ENCODE results near the gene F2R. TPM values are rescaled to one million over a fixed set of nuclear protein-coding genes. Genes with fewer than 3 reads are reported as not detected.
"Not testable (repeated sequence)": the region's sequence is repeated elsewhere in the genome, so short reads cannot be mapped to it uniquely, and the experiment has no call there.

F2R gene
- total and polyA plus RNA-seq, 2 donors: 3.7 to 6.7 TPM

GRCh38 chr5:76677849-76678472, 38.0 kb upstream of the F2R start:
- peaks cover 0 to 12% of the 10 kb centered on the region in 2 donors for H3K36me3 ChIP-seq (ENCODE audit: control insufficient read depth in 2 of 2, insufficient read depth in 2 of 2, low read length in 1 of 2)
- no peaks in the 10 kb centered on the region for H3K27me3 ChIP-seq (ENCODE audit: control insufficient read depth in 2 of 2, insufficient read depth in 1 of 2, low read length in 1 of 2)
- H3K9me3 ChIP-seq (ENCODE audit: control insufficient read depth in 2 of 2, insufficient read depth in 1 of 2, low read length in 1 of 2): no peaks in the 10 kb centered on the region
- H3K4me3 ChIP-seq (ENCODE audit: low read length in 2 of 2): no peak overlapping the region
- no peaks in the 10 kb centered on the region for H3K4me1 ChIP-seq (ENCODE audit: control insufficient read depth in 2 of 2, insufficient read depth in 2 of 2, low read length in 2 of 2)
- no peak overlapping the region for H3K27ac ChIP-seq (ENCODE audit: low read depth in 1 of 2, low read length in 1 of 2)
- WGBS: 98% methylated on average over 8 of the region's 8 CpGs
- DNase-seq (ENCODE audit: low read depth in 6 of 9, low spot score in 9 of 9): no peak

DNA sequence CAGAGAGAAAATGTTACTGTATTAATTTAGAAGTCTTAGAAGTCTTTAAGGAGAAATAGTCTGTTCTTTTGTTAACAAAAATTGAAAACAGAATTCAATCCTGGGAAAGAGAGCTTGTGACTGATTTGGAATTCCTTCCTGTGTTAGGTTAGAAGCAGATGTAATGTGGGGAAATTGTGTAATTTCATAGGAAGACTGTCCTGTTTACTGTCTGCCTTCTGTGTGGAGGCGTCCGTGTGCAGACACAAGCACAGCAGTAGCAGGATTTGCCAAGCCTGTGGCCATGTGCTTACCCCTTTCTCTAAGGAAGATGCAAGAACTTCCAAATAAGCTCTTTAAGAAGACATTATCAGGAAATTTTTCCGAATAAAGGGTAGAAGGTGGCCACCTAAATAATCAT, 36.7 kb upstream of the F2R start:
- H3K27ac ChIP-seq (ENCODE audit: low read depth in 1 of 2, low read length in 1 of 2): no peak overlapping the region
- H3K9me3 ChIP-seq (ENCODE audit: control insufficient read depth in 2 of 2, insufficient read depth in 1 of 2, low read length in 1 of 2): no peaks in the 10 kb centered on the region
- H3K36me3 ChIP-seq (ENCODE audit: control insufficient read depth in 2 of 2, insufficient read depth in 2 of 2, low read length in 1 of 2): peaks cover 0 to 9% of the 10 kb centered on the region in 2 donors
- no peaks in the 10 kb centered on the region for H3K4me1 ChIP-seq (ENCODE audit: control insufficient read depth in 2 of 2, insufficient read depth in 2 of 2, low read length in 2 of 2)
- no peak overlapping the region for H3K4me3 ChIP-seq (ENCODE audit: low read length in 2 of 2)
- 95% methylated on average over 3 of the region's 3 CpGs for WGBS
- no peaks in the 10 kb centered on the region for H3K27me3 ChIP-seq (ENCODE audit: control insufficient read depth in 2 of 2, insufficient read depth in 1 of 2, low read length in 1 of 2)
- no peak for DNase-seq (ENCODE audit: low read depth in 6 of 9, low spot score in 9 of 9)

- not testable (repeated sequence) for H3K27ac ChIP-seq (ENCODE audit: low read depth in 1 of 2, low read length in 1 of 2); H3K4me1 ChIP-seq (ENCODE audit: control insufficient read depth in 2 of 2, insufficient read depth in 2 of 2, low read length in 2 of 2); DNase-seq (ENCODE audit: low read depth in 6 of 9, low spot score in 9 of 9); H3K4me3 ChIP-seq (ENCODE audit: low read length in 2 of 2); H3K27me3 ChIP-seq (ENCODE audit: control insufficient read depth in 2 of 2, insufficient read depth in 1 of 2, low read length in 1 of 2); H3K9me3 ChIP-seq (ENCODE audit: control insufficient read depth in 2 of 2, insufficient read depth in 1 of 2, low read length in 1 of 2); H3K36me3 ChIP-seq (ENCODE audit: control insufficient read depth in 2 of 2, insufficient read depth in 2 of 2, low read length in 1 of 2)
- WGBS: 98% methylated on average over 4 of the region's 4 CpGs
Measured at GRCh38 chr5:76680826-76681225, 35.1 kb upstream of the F2R start.

DNA sequence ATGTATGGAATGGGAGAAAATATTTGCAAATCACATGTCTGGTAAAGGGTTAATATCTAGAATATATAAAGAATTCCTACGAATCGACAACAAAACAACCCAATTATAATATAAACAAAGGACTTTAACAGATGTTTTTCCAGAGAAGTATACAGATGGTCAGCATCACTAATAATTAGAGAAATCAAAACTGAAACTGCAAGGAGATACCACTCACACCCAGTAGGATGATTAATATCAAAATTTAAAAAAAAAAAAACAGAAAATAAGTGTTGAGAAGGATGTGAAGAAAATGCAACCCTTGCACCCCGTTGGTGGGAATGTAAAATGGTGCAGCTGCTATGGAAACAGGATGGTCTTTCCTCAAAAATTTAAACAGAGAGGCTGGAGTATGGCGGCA, 34.6 kb upstream of the F2R start:
- Histone ChIP-seq H3K4me1 (ENCODE audit: control insufficient read depth in 2 of 2, insufficient read depth in 2 of 2, low read length in 2 of 2) (no peaks in the 10 kb centered on the region), H3K4me3 (ENCODE audit: low read length in 2 of 2) (no peak overlapping the region), H3K27ac (ENCODE audit: low read depth in 1 of 2, low read length in 1 of 2) (no peak overlapping the region), H3K36me3 (ENCODE audit: control insufficient read depth in 2 of 2, insufficient read depth in 2 of 2, low read length in 1 of 2) (peaks cover 0 to 5% of the 10 kb centered on the region in 2 donors), H3K9me3 (ENCODE audit: control insufficient read depth in 2 of 2, insufficient read depth in 1 of 2, low read length in 1 of 2) (no peaks in the 10 kb centered on the region), H3K27me3 (ENCODE audit: control insufficient read depth in 2 of 2, insufficient read depth in 1 of 2, low read length in 1 of 2) (no peaks in the 10 kb centered on the region)
- 96% methylated on average over 4 of the region's 4 CpGs for WGBS
- no peak for DNase-seq (ENCODE audit: low read depth in 6 of 9, low spot score in 9 of 9)

DNA sequence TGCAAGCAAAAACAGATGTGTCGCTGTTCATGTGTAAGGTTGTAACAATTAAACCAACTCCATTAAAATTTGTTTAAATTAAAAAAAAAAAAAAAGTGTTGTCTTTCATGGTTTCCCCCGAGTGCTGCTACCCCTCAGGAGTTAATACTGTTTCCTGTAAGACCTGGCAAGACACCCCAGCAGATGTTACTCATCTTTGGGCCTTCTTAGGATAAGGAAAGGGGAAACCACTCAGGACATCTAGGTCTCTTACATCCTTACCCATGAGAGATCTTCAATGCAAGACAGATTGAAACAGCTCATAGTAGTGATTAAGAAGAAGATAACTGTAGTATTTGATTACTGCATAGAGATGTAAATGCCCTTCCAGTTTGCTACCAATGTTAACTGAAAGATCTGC, 33.5 kb upstream of the F2R start:
- no peaks in the 10 kb centered on the region for H3K4me1 ChIP-seq (ENCODE audit: control insufficient read depth in 2 of 2, insufficient read depth in 2 of 2, low read length in 2 of 2)
- WGBS: 55% methylated on average over 2 of the region's 2 CpGs
- H3K4me3 ChIP-seq (ENCODE audit: low read length in 2 of 2): no peak overlapping the region
- no peak overlapping the region for H3K27ac ChIP-seq (ENCODE audit: low read depth in 1 of 2, low read length in 1 of 2)
- H3K27me3 ChIP-seq (ENCODE audit: control insufficient read depth in 2 of 2, insufficient read depth in 1 of 2, low read length in 1 of 2): no peaks in the 10 kb centered on the region
- DNase-seq (ENCODE audit: low read depth in 6 of 9, low spot score in 9 of 9): no peak
- H3K36me3 ChIP-seq (ENCODE audit: control insufficient read depth in 2 of 2, insufficient read depth in 2 of 2, low read length in 1 of 2): peaks cover 0 to 5% of the 10 kb centered on the region in 2 donors
- no peaks in the 10 kb centered on the region for H3K9me3 ChIP-seq (ENCODE audit: control insufficient read depth in 2 of 2, insufficient read depth in 1 of 2, low read length in 1 of 2)

- no peak for DNase-seq (ENCODE audit: low read depth in 6 of 9, low spot score in 9 of 9)
- H3K27ac ChIP-seq (ENCODE audit: low read depth in 1 of 2, low read length in 1 of 2): no peak overlapping the region
- no peaks in the 10 kb centered on the region for H3K9me3 ChIP-seq (ENCODE audit: control insufficient read depth in 2 of 2, insufficient read depth in 1 of 2, low read length in 1 of 2)
- WGBS: 72% methylated on average over 9 of the region's 9 CpGs
- no peaks in the 10 kb centered on the region for H3K4me1 ChIP-seq (ENCODE audit: control insufficient read depth in 2 of 2, insufficient read depth in 2 of 2, low read length in 2 of 2)
- H3K4me3 ChIP-seq (ENCODE audit: low read length in 2 of 2): no peak overlapping the region
- peaks cover 0 to 2% of the 10 kb centered on the region in 2 donors for H3K36me3 ChIP-seq (ENCODE audit: control insufficient read depth in 2 of 2, insufficient read depth in 2 of 2, low read length in 1 of 2)
- H3K27me3 ChIP-seq (ENCODE audit: control insufficient read depth in 2 of 2, insufficient read depth in 1 of 2, low read length in 1 of 2): no peaks in the 10 kb centered on the region
Measured at GRCh38 chr5:76683816-76684731, 31.9 kb upstream of the F2R start.

GRCh38 chr5:76684756-76685519, 31.0 kb upstream of the F2R start:
- H3K4me3 ChIP-seq (ENCODE audit: low read length in 2 of 2): no peak overlapping the region
- WGBS: 97% methylated on average over 5 of the region's 5 CpGs
- no peaks in the 10 kb centered on the region for H3K4me1 ChIP-seq (ENCODE audit: control insufficient read depth in 2 of 2, insufficient read depth in 2 of 2, low read length in 2 of 2)
- no peaks in the 10 kb centered on the region for H3K27me3 ChIP-seq (ENCODE audit: control insufficient read depth in 2 of 2, insufficient read depth in 1 of 2, low read length in 1 of 2)
- DNase-seq (ENCODE audit: low read depth in 6 of 9, low spot score in 9 of 9): no peak
- no peaks in the 10 kb centered on the region for H3K9me3 ChIP-seq (ENCODE audit: control insufficient read depth in 2 of 2, insufficient read depth in 1 of 2, low read length in 1 of 2)
- no peak overlapping the region for H3K27ac ChIP-seq (ENCODE audit: low read depth in 1 of 2, low read length in 1 of 2)
- H3K36me3 ChIP-seq (ENCODE audit: control insufficient read depth in 2 of 2, insufficient read depth in 2 of 2, low read length in 1 of 2): peaks cover 0 to 3% of the 10 kb centered on the region in 2 donors

- H3K4me1 ChIP-seq (ENCODE audit: control insufficient read depth in 2 of 2, insufficient read depth in 2 of 2, low read length in 2 of 2): no peaks in the 10 kb centered on the region
- no peak for DNase-seq (ENCODE audit: low read depth in 6 of 9, low spot score in 9 of 9)
Measured at GRCh38 chr5:76685704-76686103, 30.2 kb upstream of the F2R start.

DNA sequence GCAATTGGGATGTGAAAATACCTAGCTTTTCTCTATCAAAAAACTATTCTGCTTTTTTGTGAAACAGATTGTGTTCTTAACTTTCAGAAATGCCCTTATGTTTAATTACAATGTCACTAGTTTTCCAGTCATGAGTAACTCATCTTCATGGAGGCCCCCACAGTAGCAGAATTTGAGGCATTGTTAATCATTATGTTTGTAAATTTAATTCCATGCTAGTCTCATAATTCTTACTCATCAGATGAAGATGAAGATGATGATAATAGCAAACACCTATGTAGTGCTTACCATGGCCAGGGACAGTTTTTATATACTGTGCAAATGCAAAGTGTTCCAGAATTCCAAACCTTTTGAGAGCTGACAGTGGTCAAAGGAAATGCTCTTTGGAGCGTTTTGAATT, 27.7 kb upstream of the F2R start:
- H3K4me1 ChIP-seq (ENCODE audit: control insufficient read depth in 2 of 2, insufficient read depth in 2 of 2, low read length in 2 of 2): no peaks in the 10 kb centered on the region
- DNase-seq (ENCODE audit: low read depth in 6 of 9, low spot score in 9 of 9): no peak
- peaks cover 0 to 6% of the 10 kb centered on the region in 2 donors for H3K36me3 ChIP-seq (ENCODE audit: control insufficient read depth in 2 of 2, insufficient read depth in 2 of 2, low read length in 1 of 2)
- WGBS: 100% methylated on average over 1 of the region's 1 CpG
- no peak overlapping the region for H3K27ac ChIP-seq (ENCODE audit: low read depth in 1 of 2, low read length in 1 of 2)
- no peaks in the 10 kb centered on the region for H3K9me3 ChIP-seq (ENCODE audit: control insufficient read depth in 2 of 2, insufficient read depth in 1 of 2, low read length in 1 of 2)
- no peaks in the 10 kb centered on the region for H3K27me3 ChIP-seq (ENCODE audit: control insufficient read depth in 2 of 2, insufficient read depth in 1 of 2, low read length in 1 of 2)
- no peak overlapping the region for H3K4me3 ChIP-seq (ENCODE audit: low read length in 2 of 2)

More at GRCh38 chr5:76685704-76686103, 30.2 kb upstream of the F2R start:
- Histone ChIP-seq H3K4me3 (ENCODE audit: low read length in 2 of 2) (no peak overlapping the region), H3K36me3 (ENCODE audit: control insufficient read depth in 2 of 2, insufficient read depth in 2 of 2, low read length in 1 of 2) (peaks cover 0 to 6% of the 10 kb centered on the region in 2 donors), H3K27me3 (ENCODE audit: control insufficient read depth in 2 of 2, insufficient read depth in 1 of 2, low read length in 1 of 2) (no peaks in the 10 kb centered on the region), H3K27ac (ENCODE audit: low read depth in 1 of 2, low read length in 1 of 2) (no peak overlapping the region), H3K9me3 (ENCODE audit: control insufficient read depth in 2 of 2, insufficient read depth in 1 of 2, low read length in 1 of 2) (no peaks in the 10 kb centered on the region)
- WGBS: 97% methylated on average over 3 of the region's 3 CpGs

All from thymus (tissue), 11 donors.